RPMI8226 (cell line): Measurements from ENCODE around the gene CFAP69.

Source experiments
- DNase-seq: peaks from one replicate; pipeline ENCODE4 v3.0.0-alpha.2; 2015

The CFAP69 gene, protein sequence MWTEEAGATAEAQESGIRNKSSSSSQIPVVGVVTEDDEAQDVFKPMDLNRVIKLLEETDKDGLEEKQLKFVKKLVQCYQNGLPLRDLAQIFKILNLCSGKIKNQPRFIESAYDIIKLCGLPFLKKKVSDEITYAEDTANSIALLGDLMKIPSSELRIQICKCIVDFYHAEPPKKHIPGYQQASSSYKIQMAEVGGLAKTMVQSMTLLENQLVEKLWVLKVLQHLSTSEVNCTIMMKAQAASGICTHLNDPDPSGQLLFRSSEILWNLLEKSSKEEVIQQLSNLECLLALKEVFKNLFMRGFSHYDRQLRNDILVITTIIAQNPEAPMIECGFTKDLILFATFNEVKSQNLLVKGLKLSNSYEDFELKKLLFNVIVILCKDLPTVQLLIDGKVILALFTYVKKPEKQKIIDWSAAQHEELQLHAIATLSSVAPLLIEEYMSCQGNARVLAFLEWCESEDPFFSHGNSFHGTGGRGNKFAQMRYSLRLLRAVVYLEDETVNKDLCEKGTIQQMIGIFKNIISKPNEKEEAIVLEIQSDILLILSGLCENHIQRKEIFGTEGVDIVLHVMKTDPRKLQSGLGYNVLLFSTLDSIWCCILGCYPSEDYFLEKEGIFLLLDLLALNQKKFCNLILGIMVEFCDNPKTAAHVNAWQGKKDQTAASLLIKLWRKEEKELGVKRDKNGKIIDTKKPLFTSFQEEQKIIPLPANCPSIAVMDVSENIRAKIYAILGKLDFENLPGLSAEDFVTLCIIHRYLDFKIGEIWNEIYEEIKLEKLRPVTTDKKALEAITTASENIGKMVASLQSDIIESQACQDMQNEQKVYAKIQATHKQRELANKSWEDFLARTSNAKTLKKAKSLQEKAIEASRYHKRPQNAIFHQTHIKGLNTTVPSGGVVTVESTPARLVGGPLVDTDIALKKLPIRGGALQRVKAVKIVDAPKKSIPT

DNA sequence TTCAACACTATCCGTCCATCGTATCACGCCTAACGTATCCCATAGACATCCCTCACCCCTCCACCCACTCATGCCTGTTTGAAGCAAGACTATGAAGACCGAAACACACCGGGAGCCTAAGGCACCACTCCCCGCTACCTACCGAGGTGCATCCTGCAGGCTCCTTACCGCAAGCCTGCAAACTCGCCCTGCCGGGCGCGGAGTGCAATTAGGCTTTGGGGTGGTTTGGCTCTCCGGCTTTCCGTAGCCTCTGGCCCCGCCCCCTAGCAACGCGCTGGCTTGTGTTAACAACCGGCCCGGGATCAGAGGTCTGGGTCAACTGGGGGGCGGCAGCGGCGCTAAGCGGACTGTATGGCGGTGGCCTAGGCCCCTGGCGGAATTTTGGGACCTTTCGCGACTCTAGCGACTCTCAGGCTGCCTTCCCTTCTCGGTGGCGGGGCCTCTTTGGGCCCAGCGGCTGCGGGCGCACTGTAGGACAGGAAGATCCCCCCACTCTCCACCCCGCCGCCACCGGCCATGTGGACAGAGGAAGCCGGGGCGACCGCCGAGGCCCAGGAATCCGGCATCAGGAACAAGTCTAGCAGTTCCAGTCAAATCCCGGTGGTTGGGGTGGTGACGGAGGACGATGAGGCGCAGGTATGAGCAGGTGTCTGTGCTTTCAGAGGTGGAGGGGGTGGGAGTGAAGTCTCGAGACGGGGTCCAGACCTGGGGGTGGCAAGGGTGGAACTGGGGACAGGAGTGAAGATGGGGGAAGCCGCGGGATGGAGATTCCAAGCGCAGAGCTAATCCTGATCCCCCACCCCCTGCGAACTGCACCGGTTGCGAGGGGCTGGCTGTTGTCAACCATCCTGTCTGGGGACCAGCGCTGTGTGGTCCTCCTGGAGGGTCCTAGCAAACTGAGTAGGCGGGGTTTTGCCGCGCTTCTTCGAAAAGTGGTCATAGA, at the start of gene CFAP69:
Gene CFAP69 (plus strand): TSS at position 266 of the 943 bp plus-strand sequence. CDS start 251 bp downstream, at position 517.
- peak; percentile 86 for DNase-seq

DNA sequence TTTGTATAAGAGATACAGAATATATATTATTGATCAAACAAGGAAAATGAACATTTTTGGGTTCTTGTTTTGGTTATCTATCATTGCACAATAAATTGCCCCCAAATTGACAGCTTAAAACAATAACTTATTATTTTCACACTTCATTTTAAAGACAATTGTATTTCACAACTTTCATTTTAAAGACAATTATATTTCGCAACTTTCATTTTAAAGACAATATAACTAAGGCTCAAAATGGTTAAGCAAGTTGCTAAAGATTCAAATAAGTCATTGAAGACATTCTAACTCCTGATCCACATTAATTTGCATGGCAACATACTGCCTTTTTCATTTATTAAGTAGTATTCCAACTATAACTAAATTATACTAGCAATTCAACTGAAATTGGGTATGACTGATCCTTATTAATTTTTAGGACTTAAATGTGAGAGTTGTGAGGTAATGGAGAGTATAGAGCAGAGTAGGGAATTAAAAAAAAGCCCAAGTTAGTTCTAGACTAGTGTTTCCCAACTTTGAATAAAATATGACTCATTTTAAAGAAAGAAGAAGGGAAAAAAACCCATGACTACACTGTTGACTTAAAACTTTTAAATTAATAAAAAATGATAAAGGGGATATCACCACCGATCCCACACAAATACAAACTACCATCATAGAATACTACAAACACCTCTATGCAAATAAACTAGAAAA, 43.3 kb upstream of the CFAP69 start:
- no peak for DNase-seq

DNA sequence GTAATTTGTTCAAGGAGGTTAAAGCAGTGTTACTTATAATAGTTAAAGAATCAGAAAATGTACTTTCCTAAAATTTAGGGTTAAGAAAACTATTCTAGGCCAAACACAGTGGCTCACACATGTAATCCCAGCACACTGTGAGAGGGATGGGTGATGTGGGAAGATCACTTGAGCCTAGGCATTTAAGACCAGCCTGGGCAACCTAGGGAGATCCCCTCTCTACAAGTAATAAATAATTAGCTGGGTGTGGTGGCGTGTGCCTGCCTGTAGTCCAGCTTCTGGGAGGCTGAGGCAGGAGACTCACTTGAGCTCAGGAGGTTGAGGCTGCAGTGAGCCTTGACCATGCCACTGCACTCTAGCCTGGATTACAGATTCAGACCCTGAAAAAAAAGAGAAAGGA, 37.0 kb upstream of the CFAP69 start:
- DNase-seq = no peak

DNA sequence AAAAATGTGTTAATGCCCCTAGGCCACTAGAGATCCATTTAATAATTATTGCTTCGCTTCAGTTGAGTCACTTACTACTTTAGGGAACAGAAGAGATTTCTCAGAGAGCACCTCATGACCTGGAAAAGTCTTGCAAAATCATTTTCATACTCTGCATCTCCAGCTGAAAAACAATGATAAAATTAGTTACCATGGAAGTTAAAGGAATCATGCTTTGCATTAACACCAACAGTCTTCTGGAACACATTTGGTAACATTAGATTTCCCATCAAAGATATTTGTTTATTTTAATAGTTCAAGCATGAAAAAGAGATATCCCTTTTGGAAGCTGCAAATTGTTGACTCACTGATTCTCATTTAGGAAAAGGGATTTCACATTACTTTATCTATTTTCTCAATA, 35.2 kb upstream of the CFAP69 start:
- no peak for DNase-seq

DNA sequence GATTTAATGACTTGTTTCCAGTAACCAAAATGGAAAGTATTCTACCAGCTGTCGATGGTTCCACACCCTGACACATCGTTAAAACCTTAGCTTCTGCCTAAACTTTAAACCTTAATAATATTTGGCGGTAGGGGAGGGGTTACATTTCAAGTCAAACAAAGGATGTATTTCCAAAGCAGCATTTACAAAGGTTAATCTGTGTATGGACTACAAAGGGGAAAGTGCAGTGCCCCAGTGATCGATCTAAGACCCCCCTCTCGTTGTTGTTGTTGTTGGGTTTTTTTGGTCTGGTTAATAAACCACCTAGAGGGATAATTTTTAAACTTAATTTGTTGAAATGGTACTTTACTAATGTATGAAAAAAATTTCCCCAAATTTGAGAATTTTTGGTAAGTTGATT, 34.5 kb upstream of the CFAP69 start:
- no peak for DNase-seq

DNA sequence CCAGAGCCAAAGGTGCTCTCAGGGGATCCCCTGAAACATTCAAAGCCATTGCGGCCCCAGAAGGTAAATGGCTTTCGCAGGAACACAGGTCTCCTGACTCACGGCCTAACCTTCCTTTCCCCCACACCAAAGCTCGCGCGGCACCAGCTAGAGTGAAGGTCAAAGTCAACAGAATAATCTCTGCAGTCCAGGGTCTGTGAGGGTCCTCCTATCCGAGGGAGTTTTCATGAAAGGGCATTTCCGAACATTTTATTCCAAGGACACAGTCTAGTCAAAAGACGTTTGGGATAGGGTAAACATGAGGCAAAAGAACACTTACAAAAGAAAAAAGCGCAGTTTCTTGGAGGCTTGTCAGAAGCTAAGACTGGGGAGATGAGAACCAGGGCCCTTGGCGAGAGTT, 34.0 kb upstream of the CFAP69 start:
- no peak for DNase-seq

DNA sequence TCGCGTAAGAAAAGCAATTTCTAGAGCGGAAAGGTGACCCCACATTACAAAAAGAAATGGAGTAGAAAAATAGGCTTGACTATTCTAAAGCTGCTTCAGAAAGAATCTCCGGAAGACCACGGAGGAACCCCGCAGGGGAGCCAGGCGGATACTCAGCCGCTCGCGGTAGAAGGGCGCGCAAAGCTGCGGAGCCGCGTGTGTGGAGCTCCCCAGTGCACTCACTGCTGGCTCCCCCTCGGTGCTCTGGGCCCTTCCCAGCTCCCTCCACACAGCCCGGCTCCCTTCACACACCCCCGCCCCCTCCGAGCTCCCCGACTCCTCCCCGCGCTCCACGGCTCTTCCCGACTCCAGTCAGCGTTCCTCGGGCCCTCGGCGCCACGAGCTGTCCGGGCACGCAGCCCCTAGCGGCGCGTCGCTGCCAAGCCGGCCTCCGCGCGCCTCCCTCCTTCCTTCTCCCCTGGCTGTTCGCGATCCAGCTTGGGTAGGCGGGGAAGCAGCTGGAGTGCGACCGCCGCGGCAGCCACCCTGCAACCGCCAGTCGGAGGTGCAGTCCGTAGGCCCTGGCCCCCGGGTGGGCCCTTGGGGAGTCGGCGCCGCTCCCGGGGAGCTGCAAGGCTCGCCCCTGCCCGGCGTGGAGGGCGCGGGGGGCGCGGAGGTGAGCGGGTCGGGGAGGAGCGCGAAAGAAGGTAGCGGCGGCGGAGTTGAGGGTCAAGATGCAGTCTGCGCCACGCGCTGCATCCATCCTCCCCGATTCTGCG, 33.4 kb upstream of the CFAP69 start, which contains the start of gene STEAP2:
Gene STEAP2 (plus strand): TSS at position 350 of the 758 bp plus-strand sequence. CDS start 13,343 bp downstream, outside the sequence.
- peak; percentile 15 for DNase-seq

DNA sequence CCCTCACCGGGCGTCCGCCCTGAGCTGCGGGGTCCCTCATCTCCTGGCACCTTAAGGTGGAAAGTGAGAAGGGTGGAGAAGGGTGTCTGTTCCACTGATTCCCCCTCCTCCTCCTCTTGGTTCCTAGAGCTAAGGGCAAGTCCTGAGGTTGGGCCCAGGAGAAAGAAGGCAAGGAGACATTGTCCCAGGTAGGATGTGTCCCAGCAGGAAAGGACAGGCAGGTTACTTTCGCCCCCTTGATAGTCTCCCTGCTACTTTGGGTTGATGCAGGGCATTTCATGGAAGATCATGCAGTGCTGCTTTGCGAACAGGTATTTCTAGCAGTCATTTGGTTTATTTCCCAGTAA, 32.9 kb upstream of the CFAP69 start:
- no peak for DNase-seq

DNA sequence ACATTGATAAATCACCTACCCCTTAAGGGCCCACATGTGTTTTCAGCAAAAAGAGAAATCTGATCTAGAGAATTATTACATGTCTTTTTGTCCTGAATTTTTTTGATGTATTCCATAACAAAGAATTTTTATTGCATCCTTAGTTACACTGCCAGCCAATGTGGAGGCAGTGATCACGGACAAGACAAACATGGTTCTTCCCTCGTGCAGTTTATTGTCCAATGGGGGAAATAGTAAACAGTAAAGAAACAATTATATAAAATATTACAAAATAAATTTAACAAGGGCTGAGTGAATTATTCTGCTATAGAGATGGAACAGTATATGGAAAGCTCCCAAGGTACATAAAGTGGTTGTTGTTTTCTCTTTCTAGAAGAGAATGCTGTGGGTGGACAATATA, 31.5 kb upstream of the CFAP69 start:
- DNase-seq = no peak

DNA sequence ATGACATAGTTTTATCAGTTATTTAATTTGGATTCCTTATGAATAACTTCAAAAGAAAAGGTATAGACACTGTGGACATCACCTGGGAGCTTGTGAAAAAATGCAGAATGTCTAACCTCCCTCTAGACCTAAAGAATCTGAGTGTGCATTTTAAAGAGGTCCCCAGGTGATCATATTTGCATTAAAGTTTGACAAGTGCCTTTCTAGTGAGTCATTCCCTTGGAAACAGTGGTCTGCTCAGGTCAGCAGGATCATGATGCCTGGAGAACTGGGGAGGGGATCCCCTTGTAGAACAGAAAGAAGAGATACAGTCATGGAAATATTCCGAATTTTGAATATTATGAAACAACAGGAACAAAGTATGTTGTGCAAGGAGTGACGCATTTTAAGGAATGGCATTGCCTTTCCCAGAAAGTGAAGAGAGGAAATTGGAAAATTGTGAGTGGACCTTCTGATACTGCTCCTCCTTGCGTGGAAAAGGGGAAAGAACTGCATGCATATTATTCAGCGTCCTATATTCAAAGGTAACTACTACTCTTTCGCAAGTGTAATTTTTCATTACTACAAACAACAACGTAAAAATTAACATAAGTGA, 28.8 kb upstream of the CFAP69 start:
- DNase-seq = no peak

DNA sequence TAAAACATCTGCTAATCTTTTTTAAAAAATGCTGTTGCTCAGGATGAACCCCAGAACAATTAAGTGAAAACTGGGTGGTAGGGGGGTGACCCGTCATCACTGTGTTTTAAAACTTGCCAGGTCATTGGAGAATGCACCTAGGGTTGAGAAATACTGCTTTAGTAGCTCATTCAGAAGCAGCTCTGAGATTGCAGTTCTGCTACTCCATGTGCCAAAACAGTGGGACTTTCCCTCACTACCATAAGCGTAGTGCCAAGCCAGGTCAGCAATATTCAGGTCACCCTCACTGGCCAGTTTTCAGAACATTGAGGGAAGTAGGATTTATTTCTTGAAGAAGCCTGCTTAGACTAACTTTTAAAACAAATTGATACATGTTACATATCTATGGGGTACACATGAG, 28.2 kb upstream of the CFAP69 start:
- DNase-seq = peak; percentile 16

DNA sequence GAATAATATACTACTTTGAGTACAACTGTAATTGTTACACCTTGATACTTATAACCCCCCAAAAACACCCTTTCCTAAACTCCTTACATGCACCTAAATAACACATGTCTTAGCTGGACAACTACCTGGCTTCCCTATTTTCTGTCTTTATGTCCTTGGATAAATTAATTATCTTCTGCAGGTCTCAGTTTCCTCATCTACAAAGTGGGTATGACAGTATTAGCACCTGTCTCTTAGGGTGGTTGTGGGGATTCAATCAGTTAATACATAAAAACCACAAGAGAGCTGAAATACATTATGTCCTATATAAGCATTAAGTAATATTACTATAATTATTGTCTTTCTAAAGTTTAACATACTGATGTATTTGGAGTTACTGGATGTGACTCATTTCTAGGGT, 22.6 kb upstream of the CFAP69 start:
- no peak for DNase-seq

DNA sequence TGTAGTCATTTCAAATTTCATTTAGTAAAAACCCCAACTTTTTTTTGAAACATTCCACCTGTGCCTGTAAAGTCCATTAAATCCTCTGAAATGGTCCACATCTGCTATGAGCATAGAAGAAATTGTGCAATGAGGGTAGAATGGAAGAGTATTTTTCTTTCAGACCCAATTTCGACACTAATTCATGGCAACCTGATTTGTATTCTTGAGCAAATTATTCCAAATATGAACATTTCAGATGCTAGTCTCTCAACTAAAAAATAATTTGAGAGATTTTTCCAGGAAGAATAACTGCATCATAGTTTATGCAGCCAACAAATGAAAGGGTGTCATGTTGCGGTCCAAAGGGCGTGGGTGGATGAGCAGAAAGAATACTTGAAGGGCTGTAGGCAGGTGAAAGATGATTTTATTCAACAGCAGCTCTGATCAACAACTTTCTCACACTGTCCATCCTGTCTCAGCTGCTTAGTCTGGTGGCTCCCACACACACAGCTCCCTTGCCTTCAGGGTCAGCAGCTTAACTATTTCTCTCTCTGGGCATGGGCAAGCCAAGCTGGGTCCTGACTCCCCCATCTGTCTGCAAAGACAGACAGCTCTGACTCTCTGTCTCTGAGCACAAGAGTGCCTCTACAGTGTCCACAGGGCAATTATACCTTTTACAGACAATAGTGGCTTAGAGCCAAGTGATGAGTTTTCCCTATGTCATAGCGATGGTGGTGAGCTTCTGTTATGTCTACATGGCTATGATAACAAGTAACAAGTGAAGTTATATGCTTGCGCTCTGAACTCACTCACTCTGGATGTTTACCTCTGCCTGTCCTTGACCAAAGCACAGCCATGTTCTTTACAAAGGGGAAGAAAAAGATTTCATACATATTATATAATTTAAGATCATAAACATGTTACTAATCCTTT, 21.9 kb upstream of the CFAP69 start:
- no peak for DNase-seq

DNA sequence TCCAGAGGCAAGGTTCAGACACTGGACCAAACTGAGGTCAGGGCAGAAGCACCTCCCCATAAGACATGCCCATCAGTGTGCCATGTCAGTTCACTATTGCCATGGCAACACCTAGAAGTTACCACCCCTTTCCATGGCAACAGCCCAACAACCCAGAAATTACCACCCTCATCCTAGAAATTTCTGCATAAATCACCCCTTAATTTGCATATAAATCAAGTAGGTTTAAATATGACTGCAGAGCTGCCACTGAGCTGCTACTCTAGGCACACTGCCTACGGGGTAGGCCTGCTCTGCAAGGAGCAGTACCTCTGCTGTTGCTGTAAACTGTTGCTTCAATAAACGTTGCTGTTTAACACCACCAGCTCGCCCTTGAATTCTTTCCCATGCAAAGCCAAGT, 20.8 kb upstream of the CFAP69 start:
- no peak for DNase-seq

DNA sequence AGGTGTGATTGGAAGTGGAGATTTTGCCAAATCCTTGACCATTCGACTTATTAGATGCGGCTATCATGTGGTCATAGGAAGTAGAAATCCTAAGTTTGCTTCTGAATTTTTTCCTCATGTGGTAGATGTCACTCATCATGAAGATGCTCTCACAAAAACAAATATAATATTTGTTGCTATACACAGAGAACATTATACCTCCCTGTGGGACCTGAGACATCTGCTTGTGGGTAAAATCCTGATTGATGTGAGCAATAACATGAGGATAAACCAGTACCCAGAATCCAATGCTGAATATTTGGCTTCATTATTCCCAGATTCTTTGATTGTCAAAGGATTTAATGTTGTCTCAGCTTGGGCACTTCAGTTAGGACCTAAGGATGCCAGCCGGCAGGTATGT, 19.8 kb upstream of the CFAP69 start:
- DNase-seq = no peak

DNA sequence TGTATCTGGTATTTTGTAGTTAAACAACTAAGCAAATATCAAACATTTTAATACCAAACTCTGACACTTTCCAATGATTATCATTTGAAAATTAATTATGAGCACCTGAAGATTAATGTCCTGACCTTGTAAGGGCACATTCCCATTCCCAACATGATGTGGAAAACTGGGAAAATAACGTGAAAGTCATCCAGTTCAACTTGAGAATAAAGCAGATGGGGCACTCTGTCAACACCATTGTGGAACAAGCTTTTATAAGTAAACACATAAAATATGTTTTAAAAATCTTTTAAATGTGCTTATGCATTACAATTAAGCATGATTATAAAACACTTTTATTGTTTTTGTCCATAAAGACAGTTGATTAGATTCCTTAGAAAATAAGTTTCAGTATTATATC, 19.4 kb upstream of the CFAP69 start:
- DNase-seq = no peak

DNA sequence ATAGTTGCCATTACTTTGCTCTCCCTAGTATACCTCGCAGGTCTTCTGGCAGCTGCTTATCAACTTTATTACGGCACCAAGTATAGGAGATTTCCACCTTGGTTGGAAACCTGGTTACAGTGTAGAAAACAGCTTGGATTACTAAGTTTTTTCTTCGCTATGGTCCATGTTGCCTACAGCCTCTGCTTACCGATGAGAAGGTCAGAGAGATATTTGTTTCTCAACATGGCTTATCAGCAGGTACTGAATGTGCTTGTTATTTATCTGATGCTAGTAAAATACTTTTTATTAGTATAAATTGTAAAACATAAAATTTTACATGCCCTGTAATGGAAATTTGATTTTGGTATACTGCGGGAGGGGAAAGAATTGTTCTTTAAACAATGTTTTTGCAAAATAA, 17.7 kb upstream of the CFAP69 start:
- no peak for DNase-seq

DNA sequence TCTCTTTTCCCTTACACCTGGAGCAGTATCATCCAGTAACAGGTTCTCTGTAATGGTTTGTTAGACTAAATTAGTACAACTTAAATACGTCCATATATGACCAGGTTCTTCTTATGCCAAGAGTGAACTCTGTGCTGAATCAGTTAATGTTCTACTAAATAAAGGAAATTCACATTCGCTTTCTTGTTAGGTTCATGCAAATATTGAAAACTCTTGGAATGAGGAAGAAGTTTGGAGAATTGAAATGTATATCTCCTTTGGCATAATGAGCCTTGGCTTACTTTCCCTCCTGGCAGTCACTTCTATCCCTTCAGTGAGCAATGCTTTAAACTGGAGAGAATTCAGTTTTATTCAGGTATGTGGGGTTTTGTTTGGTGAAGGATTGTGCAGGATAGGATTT, 15.3 kb upstream of the CFAP69 start:
- no peak for DNase-seq

DNA sequence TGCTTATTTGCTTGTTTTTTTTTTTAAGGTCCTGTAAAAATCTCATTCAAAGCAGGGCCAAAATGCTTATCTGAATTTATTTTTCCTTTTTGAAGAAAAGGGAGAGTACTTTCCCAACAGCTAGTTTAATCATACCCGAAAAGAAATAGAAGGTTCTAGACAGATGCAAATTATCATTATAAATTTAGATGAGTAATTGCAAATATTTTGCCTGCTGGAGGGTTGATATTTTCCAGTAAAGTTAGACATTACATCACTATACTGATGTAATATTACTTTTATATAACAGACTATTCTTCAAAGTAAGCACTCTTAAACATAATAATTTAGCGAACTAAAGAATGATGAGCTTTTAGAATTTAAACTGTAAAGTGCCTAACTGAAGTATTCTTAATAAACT, 14.1 kb upstream of the CFAP69 start:
- DNase-seq = no peak

DNA sequence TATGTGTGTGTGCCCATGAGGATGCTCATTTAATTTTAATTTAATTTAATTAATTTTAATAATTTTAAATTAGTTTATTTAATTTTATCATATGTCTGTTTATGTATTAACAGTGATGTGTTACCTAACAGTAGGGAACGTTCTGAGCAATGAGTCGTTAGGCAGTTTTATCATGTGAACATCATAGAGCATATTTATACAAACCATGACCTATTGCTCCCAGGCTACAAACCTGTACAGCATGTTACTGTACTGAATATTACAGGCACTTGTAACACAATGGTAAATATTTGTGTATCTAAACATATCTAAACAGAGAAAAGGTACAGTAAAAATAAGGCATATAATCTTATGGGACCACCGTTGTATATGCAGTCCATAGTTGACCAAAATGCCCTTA, 13.7 kb upstream of the CFAP69 start:
- no peak for DNase-seq
